Panc1 (cell line): ENCODE data around the gene DIS3L2. TPM values are rescaled to one million over a fixed set of nuclear protein-coding genes. Genes with fewer than 3 reads are reported as not detected.

Experiments
- ATAC-seq: fragments of 200-7000 bp; cut with Tn5 transposase; 2 replicates; pipeline ENCODE4 v1.9.1; 2020; ENCODE audit warnings: mild to moderate bottlenecking, moderate library complexity
- BruUV-seq: library from RNA; stranded (reverse); fragments of 400-500 nt; replicated peaks from 2 replicates; lab custom pipeline; 2021; lab: Mats Ljungman, UMichigan
- CTCF ChIA-PET: fragments of 300-600 bp; sonication (Branson Sonifier 250); formaldehyde crosslinking; loops from one replicate; lab custom pipeline; 2022; ENCODE audit warnings: antibody characterized with exemption; lab: Charles Lee
- POLR2A ChIA-PET: fragments of 300-600 bp; sonication (Branson Sonifier 250); formaldehyde crosslinking; loops from one replicate; lab custom pipeline; 2022; ENCODE audit warnings: antibody characterized with exemption; lab: Charles Lee
- DNase-seq: peaks from one replicate; pipeline ENCODE4 v3.0.0-alpha.2; 2010; ENCODE audit warnings: low read depth, low spot score
- H3K27ac ChIP-seq: 2 replicates; pipeline ENCODE4 v1.5.1; 2011; ENCODE audit warnings: mild to moderate bottlenecking, low read length, inconsistent platforms
- H3K27me3 ChIP-seq: fragments of 200-500 bp; sonication (Bioruptor generic); 2 replicates; pipeline ENCODE4 v1.6.0; 2014; ENCODE audit warnings: low read length, inconsistent platforms; ENCODE audit not compliant: control insufficient read depth, insufficient read depth
- H3K36me3 ChIP-seq: fragments of 200-500 bp; sonication (Bioruptor generic); 2 replicates; pipeline ENCODE4 v1.5.1; 2014; ENCODE audit warnings: inconsistent platforms, mild to moderate bottlenecking, low read length, moderate library complexity; ENCODE audit not compliant: control insufficient read depth, insufficient read depth
- H3K4me1 ChIP-seq: 2 replicates; pipeline ENCODE4 v1.5.1; 2011; ENCODE audit warnings: inconsistent platforms, mild to moderate bottlenecking, low read length, moderate library complexity; ENCODE audit not compliant: control insufficient read depth, insufficient read depth
- H3K4me3 ChIP-seq, 2 experiments: 2 replicates each; pipeline ENCODE4 v1.5.1; 2011 to 2012; ENCODE audit warnings: low read depth in 2 of 2, low read length in 2 of 2, mild to moderate bottlenecking in 2 of 2, inconsistent platforms in 1 of 2, moderate library complexity in 1 of 2
- H3K9me3 ChIP-seq: fragments of 200-500 bp; sonication (Bioruptor generic); 2 replicates; pipeline ENCODE4 v1.5.1; 2014; ENCODE audit warnings: low read depth, mild to moderate bottlenecking, inconsistent platforms, low read length, moderate library complexity; ENCODE audit not compliant: control insufficient read depth, insufficient read depth
- CTCF ChIP-seq: fragments of 450-650 bp; IDR thresholded peaks from 2 replicates; pipeline ENCODE4 v1.5.1; 2017; ENCODE audit warnings: mild to moderate bottlenecking
- POLR2AphosphoS5 ChIP-seq: IDR thresholded peaks from 2 replicates; pipeline ENCODE4 v1.6.1; 2012; ENCODE audit warnings: mild to moderate bottlenecking, low read depth, low read length, moderate library complexity
- REST ChIP-seq, 2 experiments: IDR thresholded peaks; 2 replicates each; pipeline ENCODE4 v1.6.1; 2011 to 2012; ENCODE audit warnings: low read depth in 2 of 2, control low read depth in 1 of 2, low read length in 1 of 2, mild to moderate bottlenecking in 1 of 2, moderate library complexity in 1 of 2; ENCODE audit not compliant: insufficient read depth in 1 of 2
- SIN3A ChIP-seq: IDR thresholded peaks from 2 replicates; pipeline ENCODE4 v1.6.1; 2012; ENCODE audit warnings: low read depth, mild to moderate bottlenecking, low read length, moderate library complexity, borderline replicate concordance; ENCODE audit not compliant: insufficient read depth
- TCF7L2 ChIP-seq: IDR thresholded peaks from 2 replicates; pipeline ENCODE4 v1.6.1; 2011; ENCODE audit warnings: mild to moderate bottlenecking, low read depth, low read length, inconsistent platforms
- in situ Hi-C: cut with HindIII; loops from 2 replicates; pipeline ENCODE4 v1.10.0; 2016; ENCODE audit warnings: low sequenced_read_pairs, low pct_unique_long_range_greater_than_20kb
- intact Hi-C: fragments of 100-400 bp; cut with micrococcal nuclease; formaldehyde crosslinking; loops from one replicate; pipeline ENCODE4 v1.10.0; 2022; ENCODE audit not compliant: unreplicated experiment
- total RNA-seq: library from RNA; stranded (reverse); gene quantifications from one replicate; pipeline ENCODE4 v1.2.1, GENCODE V29; 2021; ENCODE audit not compliant: unreplicated experiment

The DIS3L2 gene
- total RNA-seq, 1 experiment from 2014 or later: 28.1 TPM

GRCh38 chr2:232104076-232104646, 142.6 kb downstream of the DIS3L2 start:
- Histone ChIP-seq H3K27me3 (no peaks in the 10 kb centered on the region), H3K4me3 (no peak overlapping the region), H3K4me1 (no peaks in the 10 kb centered on the region), H3K27ac (no peak overlapping the region), H3K36me3 (no peaks in the 10 kb centered on the region), H3K9me3 (no peaks in the 10 kb centered on the region)
- CTCF ChIA-PET: no interaction called here
- ATAC-seq (no peak), DNase-seq (no peak)
- BruUV-seq: no TSS peak
- TF ChIP-seq CTCF (no peak), TCF7L2 (no peak), POLR2AphosphoS5 (no peak), REST (IDR thresholded peaks at IDR 0.05; ENCODE audit: insufficient read depth in 1 of 2, low read depth in 2 of 2, low read length in 1 of 2) (no peak), SIN3A (no peak)
- POLR2A ChIA-PET: no interaction called here
- intact Hi-C loops: no loop called here
- in situ Hi-C loops: no loop called here

- POLR2A ChIA-PET: no interaction called here
- intact Hi-C loops (no loop called here), in situ Hi-C loops (no loop called here)
- Histone ChIP-seq H3K27me3 (no peaks in the 10 kb centered on the region), H3K4me3 (no peak overlapping the region), H3K9me3 (no peaks in the 10 kb centered on the region), H3K27ac (no peak overlapping the region), H3K4me1 (no peaks in the 10 kb centered on the region), H3K36me3 (no peaks in the 10 kb centered on the region)
- BruUV-seq: no TSS peak
- no peak for DNase-seq
- no peak for TF ChIP-seq SIN3A
- TF ChIP-seq REST (IDR thresholded peaks at IDR 0.05; ENCODE audit: insufficient read depth in 1 of 2, low read depth in 2 of 2, low read length in 1 of 2): no peak
- TF ChIP-seq POLR2AphosphoS5: no peak
- no peak for TF ChIP-seq TCF7L2
- no peak for TF ChIP-seq CTCF
- ATAC-seq: no peak
- CTCF ChIA-PET: no interaction called here
Observed at GRCh38 chr2:232111551-232111950, 150.0 kb downstream of the DIS3L2 start.
